DOHH2 (cell line): Measurements from ENCODE around the gene CNPY4.
"Not testable (repeated sequence)": the region's sequence is repeated elsewhere in the genome, so short reads cannot be mapped to it uniquely, and the experiment has no call there.

Experiments
- EZH2phosphoT487 ChIP-seq: fragments of 200-600 bp; sonication (generic); IDR thresholded peaks from 2 replicates; pipeline ENCODE4 v1.6.1; 2017; ENCODE audit warnings: borderline replicate concordance, mild to moderate bottlenecking, antibody characterized with exemption, low read length, moderate library complexity, mixed read lengths
- TF ChIP-seq, protein P1 (sequence below): fragments of 200-600 bp; sonication (generic); IDR thresholded peaks from one replicate; pipeline ENCODE4 v1.5.1; 2014; ENCODE audit warnings: antibody characterized with exemption, mild to moderate bottlenecking, low read depth, low read length; ENCODE audit not compliant: poor library complexity, severe bottlenecking

DNA sequence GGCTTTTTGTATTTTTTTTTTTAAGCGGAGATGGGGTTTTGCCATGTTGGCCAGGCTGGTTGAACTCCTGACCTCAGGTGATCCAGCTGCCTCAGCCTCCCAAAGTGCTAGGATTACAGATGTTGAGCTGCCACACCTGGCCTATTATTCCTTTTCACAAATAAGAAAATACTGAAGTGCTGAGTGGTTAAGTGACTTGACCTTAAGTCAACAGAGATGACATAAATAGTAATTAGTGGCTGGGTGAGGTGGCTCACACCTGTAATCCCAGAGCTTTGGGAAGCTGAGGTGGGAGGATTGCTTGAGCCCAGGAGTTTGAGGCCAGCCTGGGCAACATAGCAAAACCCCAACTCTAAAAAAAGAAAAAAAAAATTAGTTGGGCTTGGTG, 10.8 kb downstream of the CNPY4 start:
- TF ChIP-seq, protein P1, sequence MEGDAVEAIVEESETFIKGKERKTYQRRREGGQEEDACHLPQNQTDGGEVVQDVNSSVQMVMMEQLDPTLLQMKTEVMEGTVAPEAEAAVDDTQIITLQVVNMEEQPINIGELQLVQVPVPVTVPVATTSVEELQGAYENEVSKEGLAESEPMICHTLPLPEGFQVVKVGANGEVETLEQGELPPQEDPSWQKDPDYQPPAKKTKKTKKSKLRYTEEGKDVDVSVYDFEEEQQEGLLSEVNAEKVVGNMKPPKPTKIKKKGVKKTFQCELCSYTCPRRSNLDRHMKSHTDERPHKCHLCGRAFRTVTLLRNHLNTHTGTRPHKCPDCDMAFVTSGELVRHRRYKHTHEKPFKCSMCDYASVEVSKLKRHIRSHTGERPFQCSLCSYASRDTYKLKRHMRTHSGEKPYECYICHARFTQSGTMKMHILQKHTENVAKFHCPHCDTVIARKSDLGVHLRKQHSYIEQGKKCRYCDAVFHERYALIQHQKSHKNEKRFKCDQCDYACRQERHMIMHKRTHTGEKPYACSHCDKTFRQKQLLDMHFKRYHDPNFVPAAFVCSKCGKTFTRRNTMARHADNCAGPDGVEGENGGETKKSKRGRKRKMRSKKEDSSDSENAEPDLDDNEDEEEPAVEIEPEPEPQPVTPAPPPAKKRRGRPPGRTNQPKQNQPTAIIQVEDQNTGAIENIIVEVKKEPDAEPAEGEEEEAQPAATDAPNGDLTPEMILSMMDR, result not testable (repeated sequence)
- not testable (repeated sequence) for TF ChIP-seq EZH2phosphoT487
